ENCODE data around the gene SCAPER. TPM values are rescaled to one million over a fixed set of nuclear protein-coding genes. Genes with fewer than 3 reads are reported as not detected.

SCAPER gene
- total and polyA plus RNA-seq, 2 of the 4 experiments (the other 2 are of a cell fraction): 2.9 to 9.7 TPM

GRCh38 chr15:76647612-76648011 is 257.5 kb downstream of the SCAPER start:
- Histone ChIP-seq H3K36me3 (ENCODE audit: control insufficient read depth, insufficient read depth, low read length) (peaks cover 2% of the 10 kb centered on the region), H3K4ac (ENCODE audit: low read depth, low read length) (no peak overlapping the region), H3K9me3 (ENCODE audit: control insufficient read depth, insufficient read depth, low read length) (no peaks in the 10 kb centered on the region; the same call in 1 of the 2 replicates), H4K91ac (ENCODE audit: insufficient read depth, low read depth, low read length) (no peak overlapping the region), H3K18ac (ENCODE audit: low read depth, low read length) (no peak overlapping the region), H4K20me1 (ENCODE audit: insufficient read depth, low read length) (no peaks in the 10 kb centered on the region), H3K9ac (ENCODE audit: low read depth, low read length) (no peak overlapping the region), H3K9me1 (ENCODE audit: insufficient read depth, low read length) (no peaks in the 10 kb centered on the region), H2AFZ (replicated peaks; ENCODE audit: low read length, poor library complexity) (no peak overlapping the region), H3K27me3 (ENCODE audit: control insufficient read depth, insufficient read depth, low read length) (no peaks in the 10 kb centered on the region), H2AK9ac (replicated peaks; ENCODE audit: low read depth, low read length, poor library complexity) (no peak overlapping the region), H2AK5ac (ENCODE audit: low read depth, low read length) (no peak overlapping the region), H2BK5ac (ENCODE audit: low read depth, low read length, poor library complexity, severe bottlenecking) (no peak overlapping the region), H2BK120ac (ENCODE audit: low read depth, low read length) (no peak overlapping the region), H2BK20ac (ENCODE audit: low read depth, low read length) (no peak overlapping the region), H4K8ac (ENCODE audit: low read depth in 2 of 2, low read length in 2 of 2) (no peak overlapping the region), H4K5ac (ENCODE audit: low read depth, low read length) (no peak overlapping the region), H3K23ac (ENCODE audit: low read depth, low read length) (no peak overlapping the region), H3K79me1 (ENCODE audit: low read depth in 1 of 2, low read length in 2 of 2) (no peaks in the 10 kb centered on the region), H3K27ac (ENCODE audit: insufficient read depth, low read length) (no peak overlapping the region), H3K56ac (ENCODE audit: extremely low read depth, insufficient read depth, low read length) (no peak overlapping the region), H3K4me2 (ENCODE audit: low read depth, low read length) (no peak overlapping the region), H3K14ac (replicated peaks; ENCODE audit: low read depth, low read length) (no peak overlapping the region), H3K4me1 (ENCODE audit: control insufficient read depth, insufficient read depth, low read length) (0 out of 2 replicates have a peak, but pooled peaks cover 1% of the 10 kb centered on the region), H3K4me3 (ENCODE audit: insufficient read depth, low read depth, low read length) (no peak overlapping the region), H2BK15ac (ENCODE audit: low read depth, low read length) (no peak overlapping the region)
- no peak for ATAC-seq (ENCODE audit: low read depth)
- intact Hi-C loops (cut with micrococcal nuclease) (no loop called here), dilution Hi-C loops (cut with HindIII; ENCODE audit: low sequenced_read_pairs, unreplicated experiment) (no loop called here), in situ Hi-C loops (cut with MboI; ENCODE audit: low sequenced_read_pairs) (no loop called here)
- no TSS peak for BruUV-seq (replicated peaks)
- no CpG with 5 or more reads among the region's 2 CpGs for WGBS, 2 experiments (ENCODE audit: extremely low coverage in 2 of 2, insufficient read length in 1 of 2)
- no peak for DNase-seq
- TF ChIP-seq BHLHE40 (IDR thresholded peaks at IDR 0.05; ENCODE audit: low read depth, low read length): no peak
- TF ChIP-seq POLR2A (IDR thresholded peaks at IDR 0.05; ENCODE audit: low read depth, low read length): no peak
- TF ChIP-seq RFX5 (IDR thresholded peaks at IDR 0.05; ENCODE audit: low read depth, low read length): no peak
- no peak for TF ChIP-seq RCOR1 (IDR thresholded peaks at IDR 0.05; ENCODE audit: insufficient replicate concordance, low read length)
- no peak for TF ChIP-seq FOS (IDR thresholded peaks at IDR 0.05; ENCODE audit: low read depth, low read length)
- TF ChIP-seq CTCF (conservative IDR thresholded peaks at IDR 0.05; ENCODE audit: low read depth, low read length): no peak
- TF ChIP-seq SMC3 (IDR thresholded peaks at IDR 0.05; ENCODE audit: low read depth, low read length): no peak
- TF ChIP-seq MXI1 (IDR thresholded peaks at IDR 0.05; ENCODE audit: borderline replicate concordance, low read depth, low read length): no peak
- no peak for TF ChIP-seq ELK1 (IDR thresholded peaks at IDR 0.05; ENCODE audit: borderline replicate concordance, low read depth, low read length)
- TF ChIP-seq CHD1 (IDR thresholded peaks at IDR 0.05; ENCODE audit: low read depth, low read length): no peak
- no peak for TF ChIP-seq MAZ (IDR thresholded peaks at IDR 0.05; ENCODE audit: borderline replicate concordance, low read depth, low read length)
- TF ChIP-seq USF2 (IDR thresholded peaks at IDR 0.05; ENCODE audit: low read depth, low read length): no peak
- TF ChIP-seq MAFK (IDR thresholded peaks at IDR 0.05; ENCODE audit: low read depth, low read length): no peak
- TF ChIP-seq NFE2L2 (IDR thresholded peaks at IDR 0.05; ENCODE audit: low read depth, low read length): no peak
- no peak for TF ChIP-seq CEBPB (IDR thresholded peaks at IDR 0.05; ENCODE audit: low read depth, low read length)
- TF ChIP-seq RAD21 (IDR thresholded peaks at IDR 0.05; ENCODE audit: low read length): no peak
- ChIA-PET CTCF (no interaction called here), POLR2A (ENCODE audit: unreplicated experiment) (no interaction called here)
